Fibroblast of lung (primary cell): Measurements from ENCODE around the gene SEC14L2. TPM values are rescaled to one million over a fixed set of nuclear protein-coding genes. Genes with fewer than 3 reads are reported as not detected.

Experiments used
- DNase-seq, 2 donors: peaks; one replicate each; pipeline versions ENCODE4 v3.0.0 to v3.0.0-alpha.2; 2010; ENCODE audit warnings: low read depth in 2 of 2
- H2AFZ ChIP-seq: 2 replicates; pipeline ENCODE4 v1.5.1; 2012; ENCODE audit warnings: low read length, control low read depth, inconsistent platforms
- H3K27ac ChIP-seq: 2 replicates; pipeline ENCODE4 v1.5.1; 2011; ENCODE audit warnings: low read length, control low read depth; ENCODE audit not compliant: insufficient read depth
- H3K27me3 ChIP-seq: 2 replicates; pipeline ENCODE4 v1.5.1; 2011; ENCODE audit warnings: mild to moderate bottlenecking, low read length; ENCODE audit not compliant: control insufficient read depth, insufficient read depth
- H3K36me3 ChIP-seq: 2 replicates; pipeline ENCODE4 v1.5.1; 2011; ENCODE audit warnings: low read length; ENCODE audit not compliant: control insufficient read depth, insufficient read depth
- H3K4me1 ChIP-seq: 2 replicates; pipeline ENCODE4 v1.5.1; 2011; ENCODE audit warnings: low read length; ENCODE audit not compliant: control insufficient read depth, insufficient read depth; ENCODE audit errors: extremely low read depth
- H3K4me2 ChIP-seq: 2 replicates; pipeline ENCODE4 v1.5.1; 2011; ENCODE audit warnings: low read length, control low read depth; ENCODE audit not compliant: insufficient read depth; ENCODE audit errors: extremely low read depth
- H3K4me3 ChIP-seq, 4 experiments: fragments of 200-600 bp in 1 of 4; sonication (generic) in 1 of 4; replicated peaks in 1 of 4; 2 replicates each; pipeline ENCODE4 v1.5.1; 2011 to 2016; ENCODE audit warnings: low read length in 4 of 4, low read depth in 3 of 4, mild to moderate bottlenecking in 3 of 4, control low read depth in 2 of 4, inconsistent platforms in 1 of 4, mixed read lengths in 1 of 4; ENCODE audit not compliant: insufficient read depth in 1 of 4; ENCODE audit errors: control extremely low read depth in 1 of 4
- H3K79me2 ChIP-seq: 2 replicates; pipeline ENCODE4 v1.5.1; 2012; ENCODE audit warnings: mild to moderate bottlenecking, low read length, inconsistent platforms; ENCODE audit not compliant: control insufficient read depth, insufficient read depth
- H3K9ac ChIP-seq: 2 replicates; pipeline ENCODE4 v1.5.1; 2011; ENCODE audit warnings: mild to moderate bottlenecking, low read length, control low read depth; ENCODE audit not compliant: insufficient read depth
- H3K9me3 ChIP-seq: 2 replicates; pipeline ENCODE4 v1.5.1; 2012; ENCODE audit warnings: low read depth, low read length; ENCODE audit not compliant: control insufficient read depth, insufficient read depth
- H4K20me1 ChIP-seq: 2 replicates; pipeline ENCODE4 v1.5.1; 2011; ENCODE audit warnings: low read length; ENCODE audit not compliant: control insufficient read depth, insufficient read depth; ENCODE audit errors: extremely low read depth
- EZH2 ChIP-seq: IDR thresholded peaks from 2 replicates; pipeline ENCODE4 v1.5.1; 2012; ENCODE audit warnings: low read length, control low read depth, mild to moderate bottlenecking; ENCODE audit errors: missing control alignments
- polyA plus RNA-seq, 2 donors: library from polyadenylated mRNA; depleted of rRNA in 1 of 2; stranded (reverse) in 1 of 2; unstranded in 1 of 2; fragments of >200 nt; gene quantifications; 2 replicates each; pipeline ENCODE4 v1.2.1, GENCODE V29; 2011 to 2012; ENCODE audit warnings: missing spikeins in 1 of 2
- total RNA-seq: library from RNA; depleted of rRNA; stranded (reverse); fragments of >200 nt; gene quantifications from 2 replicates; pipeline ENCODE4 v1.2.1, GENCODE V29; 2014
- TF ChIP-seq, protein P1 (sequence below), 2 donors: IDR thresholded peaks in 1 of 2; conservative IDR thresholded peaks in 1 of 2; 1 replicate in 1 of 2; 2 replicates in 1 of 2; pipeline ENCODE4 v1.5.1; 2011 to 2012; ENCODE audit warnings: low read length in 2 of 2, control low read depth in 1 of 2, inconsistent platforms in 1 of 2, low read depth in 1 of 2, mild to moderate bottlenecking in 1 of 2

Gene SEC14L2
- total and polyA plus RNA-seq, 2 donors (not counting 1 experiment from before 2014, with no cell fraction given): 5.8 to 10.2 TPM

DNA sequence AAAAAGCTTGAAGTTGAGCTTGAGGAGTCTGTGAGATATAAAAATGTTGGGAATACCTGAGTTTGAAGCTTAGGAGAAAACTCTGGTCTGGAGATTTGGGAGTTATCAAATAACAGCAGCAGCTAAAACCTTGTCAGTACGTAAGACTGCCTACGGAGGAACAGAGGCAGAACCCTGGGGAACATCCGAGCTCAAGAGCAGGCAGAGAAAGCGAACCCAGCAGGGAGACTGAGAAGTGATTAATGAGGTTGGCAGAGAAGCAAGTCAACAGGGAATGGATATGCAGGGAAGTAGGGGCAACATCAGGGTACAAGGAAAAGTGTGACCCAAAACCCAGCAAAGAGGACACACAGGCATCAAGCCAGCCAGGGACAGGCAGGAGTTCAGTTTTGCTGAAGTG, 16.2 kb downstream of the SEC14L2 start:
- Histone ChIP-seq H3K79me2 (no peaks in the 10 kb centered on the region), H3K4me1 (peaks cover 2% of the 10 kb centered on the region), H3K4me2 (no peak overlapping the region), H3K27ac (no peak overlapping the region), H4K20me1 (no peaks in the 10 kb centered on the region), H2AFZ (no peak overlapping the region), H3K9me3 (no peaks in the 10 kb centered on the region), H3K9ac (no peak overlapping the region), H3K36me3 (peaks cover 21% of the 10 kb centered on the region), H3K27me3 (no peaks in the 10 kb centered on the region), H3K4me3 (no peak overlapping the region)
- DNase-seq: no peak
- TF ChIP-seq, protein P1, sequence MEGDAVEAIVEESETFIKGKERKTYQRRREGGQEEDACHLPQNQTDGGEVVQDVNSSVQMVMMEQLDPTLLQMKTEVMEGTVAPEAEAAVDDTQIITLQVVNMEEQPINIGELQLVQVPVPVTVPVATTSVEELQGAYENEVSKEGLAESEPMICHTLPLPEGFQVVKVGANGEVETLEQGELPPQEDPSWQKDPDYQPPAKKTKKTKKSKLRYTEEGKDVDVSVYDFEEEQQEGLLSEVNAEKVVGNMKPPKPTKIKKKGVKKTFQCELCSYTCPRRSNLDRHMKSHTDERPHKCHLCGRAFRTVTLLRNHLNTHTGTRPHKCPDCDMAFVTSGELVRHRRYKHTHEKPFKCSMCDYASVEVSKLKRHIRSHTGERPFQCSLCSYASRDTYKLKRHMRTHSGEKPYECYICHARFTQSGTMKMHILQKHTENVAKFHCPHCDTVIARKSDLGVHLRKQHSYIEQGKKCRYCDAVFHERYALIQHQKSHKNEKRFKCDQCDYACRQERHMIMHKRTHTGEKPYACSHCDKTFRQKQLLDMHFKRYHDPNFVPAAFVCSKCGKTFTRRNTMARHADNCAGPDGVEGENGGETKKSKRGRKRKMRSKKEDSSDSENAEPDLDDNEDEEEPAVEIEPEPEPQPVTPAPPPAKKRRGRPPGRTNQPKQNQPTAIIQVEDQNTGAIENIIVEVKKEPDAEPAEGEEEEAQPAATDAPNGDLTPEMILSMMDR (conservative IDR thresholded peaks at IDR 0.05 in 1 of 2, IDR thresholded peaks at IDR 0.05 in 1 of 2; ENCODE audit: low read depth in 1 of 2, low read length in 2 of 2): no peak
- TF ChIP-seq EZH2: no peak

DNA sequence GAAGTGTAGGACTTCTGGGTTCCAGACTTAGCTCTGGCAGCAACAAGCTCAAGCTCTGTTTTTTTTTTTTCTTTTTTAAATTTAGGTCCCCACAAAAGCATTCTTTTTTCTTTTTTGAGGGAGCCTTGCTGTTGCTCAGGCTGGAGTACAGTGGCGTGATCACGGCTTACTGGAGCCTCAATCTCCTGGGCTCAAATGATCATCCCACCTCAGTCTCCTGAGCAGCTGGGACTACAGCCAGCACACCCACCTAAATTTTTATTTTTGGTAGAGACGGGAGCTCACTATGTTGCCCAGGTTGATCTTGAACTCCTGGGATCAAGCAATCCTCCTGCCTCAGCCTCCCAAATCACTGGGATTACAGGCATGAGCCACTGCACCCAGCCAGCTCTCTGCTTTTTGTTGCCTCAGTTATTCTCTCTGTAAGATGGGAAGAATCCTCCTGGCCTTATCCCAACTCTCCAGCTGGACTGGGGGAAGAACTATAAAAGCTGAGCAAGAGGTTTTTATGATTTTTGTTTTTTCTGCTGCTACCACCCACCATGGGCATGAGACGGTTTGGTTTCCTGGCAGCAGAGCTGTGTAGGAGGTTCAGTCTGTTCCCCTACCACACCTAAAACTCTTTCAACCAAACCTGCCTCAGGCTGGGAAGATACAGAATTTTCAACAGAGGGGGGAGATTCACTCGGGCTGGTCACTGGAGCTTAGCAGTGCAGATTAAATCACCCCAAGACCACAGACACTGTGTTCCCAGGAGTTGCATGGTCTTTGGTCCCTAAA, 17.1 kb downstream of the SEC14L2 start:
- Histone ChIP-seq H3K79me2 (no peaks in the 10 kb centered on the region), H2AFZ (no peak overlapping the region), H4K20me1 (no peaks in the 10 kb centered on the region), H3K4me1 (no peaks in the 10 kb centered on the region), H3K9me3 (no peaks in the 10 kb centered on the region), H3K27ac (no peak overlapping the region), H3K4me2 (no peak overlapping the region), H3K9ac (no peak overlapping the region), H3K36me3 (peaks cover 21% of the 10 kb centered on the region), H3K4me3 (no peak overlapping the region), H3K27me3 (no peaks in the 10 kb centered on the region)
- TF ChIP-seq EZH2: no peak
- TF ChIP-seq, protein P1 (conservative IDR thresholded peaks at IDR 0.05 in 1 of 2, IDR thresholded peaks at IDR 0.05 in 1 of 2; ENCODE audit: low read depth in 1 of 2, low read length in 2 of 2): no peak
- DNase-seq: no peak

DNA sequence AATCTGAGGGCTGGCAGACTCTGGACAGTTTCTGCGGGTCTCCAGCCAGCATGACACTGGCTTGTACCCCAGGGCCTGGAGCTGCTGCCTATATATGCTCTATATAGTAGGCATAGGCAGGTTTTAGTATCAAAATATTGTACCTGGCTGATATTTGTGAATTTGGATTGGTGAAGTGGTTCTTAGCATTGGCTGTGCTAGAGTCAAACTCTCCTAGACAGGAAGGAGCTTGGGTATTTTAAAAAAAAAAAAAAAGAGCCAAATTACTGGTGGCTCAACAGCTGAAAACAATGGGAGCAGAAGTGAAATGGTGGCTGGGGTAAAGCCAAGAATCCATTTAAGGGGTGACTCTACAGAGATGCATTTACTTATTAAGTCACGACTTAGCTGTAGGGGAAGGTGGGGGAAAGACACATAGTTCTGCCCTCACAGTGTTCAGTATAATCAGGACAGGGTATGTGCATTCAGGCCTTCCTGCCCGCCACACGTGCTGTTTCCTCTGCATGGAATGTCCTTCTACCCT, 17.8 kb downstream of the SEC14L2 start:
- no peaks in the 10 kb centered on the region for H4K20me1 ChIP-seq
- H3K27ac ChIP-seq: no peak overlapping the region
- TF ChIP-seq EZH2: no peak
- TF ChIP-seq, protein P1 (conservative IDR thresholded peaks at IDR 0.05 in 1 of 2, IDR thresholded peaks at IDR 0.05 in 1 of 2; ENCODE audit: low read depth in 1 of 2, low read length in 2 of 2): no peak
- H3K9ac ChIP-seq: no peak overlapping the region
- no peak overlapping the region for H3K4me2 ChIP-seq
- no peak overlapping the region for H3K4me3 ChIP-seq
- no peaks in the 10 kb centered on the region for H3K79me2 ChIP-seq
- H2AFZ ChIP-seq: no peak overlapping the region
- H3K9me3 ChIP-seq: no peaks in the 10 kb centered on the region
- peak in 1 of 2 donors; percentile 47 for DNase-seq
- no peaks in the 10 kb centered on the region for H3K27me3 ChIP-seq
- no peaks in the 10 kb centered on the region for H3K4me1 ChIP-seq
- H3K36me3 ChIP-seq: peaks cover 21% of the 10 kb centered on the region
